Left forelimb (tissue), 1 donor: ENCODE results near the gene CDKL1.
"Not testable (repeated sequence)": the region's sequence is repeated elsewhere in the genome, so short reads cannot be mapped to it uniquely, and the experiment has no call there.

Experiments
- DNase-seq: peaks from one replicate; pipeline ENCODE4 v3.0.0-alpha.2; 2018; ENCODE audit warnings: low spot score

The CDKL1 gene

GRCh38 chr14:50331596-50331995 lies 65.1 kb downstream of the CDKL1 start:
- DNase-seq = no peak

GRCh38 chr14:50321009-50321660 lies 75.5 kb downstream of the CDKL1 start:
- no peak for DNase-seq

- DNase-seq = no peak
Measured at GRCh38 chr14:50320283-50320682, 76.4 kb downstream of the CDKL1 start.

GRCh38 chr14:50319721-50320120 lies 77.0 kb downstream of the CDKL1 start:
- DNase-seq = no peak

- DNase-seq = no peak
Measured at GRCh38 chr14:50319293-50319692, 77.4 kb downstream of the CDKL1 start.

- no peak for DNase-seq
Measured at GRCh38 chr14:50318031-50318626, 78.6 kb downstream of the CDKL1 start.

GRCh38 chr14:50314098-50314497 lies 82.6 kb downstream of the CDKL1 start:
- DNase-seq = not testable (repeated sequence)

GRCh38 chr14:50312734-50313054 lies 84.0 kb downstream of the CDKL1 start:
- DNase-seq = no peak

GRCh38 chr14:50311972-50312733 lies 84.5 kb downstream of the CDKL1 start, which contains the start of the genes DMAC2L and L2HGDH:
DMAC2L (plus strand) TSS chr14:50312324; CDS start chr14:50321488, 9,164 bp downstream.
L2HGDH (minus strand) TSS chr14:50312229; CDS start chr14:50312150, 79 bp downstream.
- DNase-seq = peak; percentile 96

GRCh38 chr14:50311337-50311971 lies 85.2 kb downstream of the CDKL1 start:
- DNase-seq = no peak

GRCh38 chr14:50310445-50310844 lies 86.2 kb downstream of the CDKL1 start:
- no peak for DNase-seq

- no peak for DNase-seq
Measured at GRCh38 chr14:50308363-50308915, 88.2 kb downstream of the CDKL1 start.

GRCh38 chr14:50303744-50304471 lies 92.8 kb downstream of the CDKL1 start:
- DNase-seq = no peak

- DNase-seq = no peak
Measured at GRCh38 chr14:50301914-50302313, 94.8 kb downstream of the CDKL1 start.

GRCh38 chr14:50299585-50299984 lies 97.1 kb downstream of the CDKL1 start:
- no peak for DNase-seq

GRCh38 chr14:50290306-50290705 lies 106.4 kb downstream of the CDKL1 start:
- DNase-seq = no peak

- DNase-seq = no peak
Measured at GRCh38 chr14:50288146-50288545, 108.5 kb downstream of the CDKL1 start.

- no peak for DNase-seq
Measured at GRCh38 chr14:50285861-50286260, 110.8 kb downstream of the CDKL1 start.
